B cell (primary cell): ENCODE measurements around the gene ATG7.

Source experiments
- CTCF ChIP-seq: fragments of 200-600 bp; IDR thresholded peaks from one replicate; pipeline ENCODE4 v1.8.0; 2022; ENCODE audit warnings: antibody characterized with exemption, mild to moderate bottlenecking
- EZH2 ChIP-seq: IDR thresholded peaks from 2 replicates; pipeline ENCODE4 v1.6.1; 2012; ENCODE audit warnings: borderline replicate concordance, low read depth, mild to moderate bottlenecking, moderate library complexity, low read length; ENCODE audit not compliant: insufficient read depth, poor library complexity, severe bottlenecking

- no peak for TF ChIP-seq EZH2
- no peak for TF ChIP-seq CTCF
Measured at GRCh38 chr3:11498177-11498576, 226.0 kb downstream of the ATG7 start.
